ENCODE data around the gene PLTP.
"Not testable (repeated sequence)": the region's sequence is repeated elsewhere in the genome, so short reads cannot be mapped to it uniquely, and the experiment has no call there.

The PLTP gene

GRCh38 chr20:45934046-45934585 is 22.2 kb upstream of the PLTP start:
- peaks cover 27% of the 10 kb centered on the region for H3K79me2 ChIP-seq (ENCODE audit: insufficient read depth, low read length)
- H2AFZ ChIP-seq (ENCODE audit: low read depth, low read length, severe bottlenecking): peak overlapping the region; percentile 49
- TF ChIP-seq CTCF (IDR thresholded peaks at IDR 0.05; ENCODE audit: insufficient read depth, low read length, poor library complexity, severe bottlenecking): no peak
- TF ChIP-seq EZH2phosphoT487 (conservative IDR thresholded peaks at IDR 0.05; ENCODE audit: low read length): no peak
- no peaks in the 10 kb centered on the region for H4K20me1 ChIP-seq (ENCODE audit: low read depth, low read length)
- H3K9me3 ChIP-seq (ENCODE audit: insufficient read depth, low read length): no peaks in the 10 kb centered on the region
- H3K36me3 ChIP-seq (ENCODE audit: low read length): peaks cover 8% of the 10 kb centered on the region
- no peaks in the 10 kb centered on the region for H3F3A ChIP-seq (ENCODE audit: insufficient read depth)
- no peaks in the 10 kb centered on the region for H3K27me3 ChIP-seq (ENCODE audit: low read length)
- no peaks in the 10 kb centered on the region for H3K9me2 ChIP-seq (replicated peaks; ENCODE audit: insufficient read depth, low read length)
- H3K9ac ChIP-seq (ENCODE audit: low read length): peak overlapping the region; percentile 99
- peak overlapping the region; percentile 83 for H3K4me2 ChIP-seq (ENCODE audit: low read depth, low read length, poor library complexity, severe bottlenecking)
- H3K27ac ChIP-seq (ENCODE audit: low read depth, low read length): peak overlapping the region; percentile 89
- peak overlapping the region; percentile 97 for H3K4me3 ChIP-seq (ENCODE audit: insufficient read depth, low read length, poor library complexity, severe bottlenecking)

DNA sequence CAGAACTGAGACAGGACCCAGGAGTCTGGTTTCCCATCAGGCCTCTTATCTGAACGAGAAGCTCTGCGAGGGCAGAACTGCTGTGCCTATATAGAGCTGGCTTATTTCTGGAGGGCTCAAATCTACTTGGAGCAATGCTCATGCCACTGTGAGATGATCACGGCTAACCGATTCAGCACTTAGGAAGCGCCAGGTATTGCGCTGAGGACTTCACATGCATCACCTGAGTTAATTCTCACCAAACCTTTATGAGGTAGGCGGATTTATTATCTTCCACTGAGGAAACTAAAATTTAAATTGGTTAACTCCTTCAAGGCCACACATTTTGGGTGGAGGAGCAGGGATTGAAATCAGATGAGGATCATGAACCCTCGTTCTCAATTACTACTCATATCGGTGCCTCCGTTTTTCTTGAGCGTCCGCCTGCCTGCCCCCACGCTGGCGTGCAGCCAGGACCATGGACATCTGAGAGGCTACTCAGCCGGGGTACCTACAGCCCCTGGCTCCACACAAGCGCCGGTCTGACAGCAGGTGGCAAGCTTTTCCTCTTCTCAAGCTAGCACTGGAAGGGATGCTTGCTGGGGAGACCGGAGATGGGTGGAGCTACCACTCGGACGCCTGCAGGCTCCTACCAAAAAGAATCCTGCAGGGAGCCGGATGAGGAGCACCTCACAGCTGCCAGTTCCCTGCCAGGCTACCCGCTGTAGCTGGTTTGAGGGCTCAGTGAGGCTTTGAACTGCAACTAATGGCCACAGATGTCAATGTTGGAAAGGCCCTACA is 21.5 kb upstream of the PLTP start:
- H3K4me2 ChIP-seq (ENCODE audit: low read depth, low read length, poor library complexity, severe bottlenecking): peak overlapping the region; percentile 83
- peak overlapping the region; percentile 97 for H3K4me3 ChIP-seq (ENCODE audit: insufficient read depth, low read length, poor library complexity, severe bottlenecking)
- no peaks in the 10 kb centered on the region for H3K9me3 ChIP-seq (ENCODE audit: insufficient read depth, low read length)
- peak overlapping the region; percentile 49 for H2AFZ ChIP-seq (ENCODE audit: low read depth, low read length, severe bottlenecking)
- no peaks in the 10 kb centered on the region for H3K27me3 ChIP-seq (ENCODE audit: low read length)
- H3K27ac ChIP-seq (ENCODE audit: low read depth, low read length): peak overlapping the region; percentile 89
- no peaks in the 10 kb centered on the region for H4K20me1 ChIP-seq (ENCODE audit: low read depth, low read length)
- H3K36me3 ChIP-seq (ENCODE audit: low read length): peaks cover 8% of the 10 kb centered on the region
- H3K79me2 ChIP-seq (ENCODE audit: insufficient read depth, low read length): peaks cover 27% of the 10 kb centered on the region
- H3F3A ChIP-seq (ENCODE audit: insufficient read depth): no peaks in the 10 kb centered on the region
- H3K9ac ChIP-seq (ENCODE audit: low read length): peak overlapping the region; percentile 99
- no peaks in the 10 kb centered on the region for H3K9me2 ChIP-seq (replicated peaks; ENCODE audit: insufficient read depth, low read length)
- peak; percentile 36 for TF ChIP-seq CTCF (IDR thresholded peaks at IDR 0.05; ENCODE audit: insufficient read depth, low read length, poor library complexity, severe bottlenecking)
- TF ChIP-seq EZH2phosphoT487 (conservative IDR thresholded peaks at IDR 0.05; ENCODE audit: low read length): no peak

GRCh38 chr20:45931680-45932079 is 19.7 kb upstream of the PLTP start:
- H3K36me3 ChIP-seq (ENCODE audit: low read length); H3F3A ChIP-seq (ENCODE audit: insufficient read depth); H3K27me3 ChIP-seq (ENCODE audit: low read length); H3K9me3 ChIP-seq (ENCODE audit: insufficient read depth, low read length); H3K27ac ChIP-seq (ENCODE audit: low read depth, low read length); H2AFZ ChIP-seq (ENCODE audit: low read depth, low read length, severe bottlenecking); H3K9ac ChIP-seq (ENCODE audit: low read length); H3K4me3 ChIP-seq (ENCODE audit: insufficient read depth, low read length, poor library complexity, severe bottlenecking); H4K20me1 ChIP-seq (ENCODE audit: low read depth, low read length); H3K4me2 ChIP-seq (ENCODE audit: low read depth, low read length, poor library complexity, severe bottlenecking); H3K9me2 ChIP-seq (replicated peaks; ENCODE audit: insufficient read depth, low read length): not testable (repeated sequence)
- H3K79me2 ChIP-seq (ENCODE audit: insufficient read depth, low read length): peaks cover 13% of the 10 kb centered on the region

All from SU-DHL-6 (cell line).